PC-9 (cell line): ENCODE measurements around the gene PACSIN1. TPM values are rescaled to one million over a fixed set of nuclear protein-coding genes. Genes with fewer than 3 reads are reported as not detected.

Experiments used
- BruUV-seq: library from RNA; stranded (reverse); fragments of 400-500 nt; replicated peaks from 2 replicates; lab custom pipeline; 2021; lab: Mats Ljungman, UMichigan
- CTCF ChIA-PET: fragments of 300-600 bp; sonication (Branson Sonifier 250); formaldehyde crosslinking; loops from one replicate; lab custom pipeline; 2022; ENCODE audit warnings: antibody characterized with exemption; lab: Charles Lee
- POLR2A ChIA-PET: fragments of 300-600 bp; sonication (Branson Sonifier 250); formaldehyde crosslinking; loops from one replicate; lab custom pipeline; 2022; ENCODE audit warnings: antibody characterized with exemption; ENCODE audit not compliant: unreplicated experiment; lab: Charles Lee
- DNase-seq, 2 experiments: peaks; one replicate each; pipeline versions ENCODE4 v3.0.0 to v3.0.0-alpha.2; 2015 to 2022; ENCODE audit warnings: mixed read lengths in 1 of 2
- H2AFZ ChIP-seq: fragments of 200-600 bp; sonication (generic); 2 replicates; pipeline ENCODE4 v1.8.1; 2017; ENCODE audit warnings: antibody characterized with exemption
- H3F3A ChIP-seq: fragments of 200-600 bp; sonication (generic); 2 replicates; pipeline ENCODE4 v1.8.1; 2017; ENCODE audit warnings: antibody characterized with exemption, mild to moderate bottlenecking, low read depth; ENCODE audit not compliant: insufficient read depth
- H3K27ac ChIP-seq: fragments of 200-600 bp; sonication (generic); 2 replicates; pipeline ENCODE4 v1.6.1; 2016; ENCODE audit warnings: mixed run types
- H3K27me3 ChIP-seq: fragments of 200-600 bp; sonication (generic); 2 replicates; pipeline ENCODE4 v1.6.1; 2016; ENCODE audit warnings: low read depth, mixed run types; ENCODE audit not compliant: insufficient read depth
- H3K36me3 ChIP-seq: fragments of 200-600 bp; sonication (generic); 2 replicates; pipeline ENCODE4 v1.6.1; 2016; ENCODE audit warnings: low read depth, mixed run types
- H3K4me1 ChIP-seq: fragments of 200-600 bp; sonication (generic); replicated peaks from 2 replicates; pipeline ENCODE4 v1.6.1; 2016; ENCODE audit warnings: mixed run types; ENCODE audit not compliant: insufficient read depth
- H3K4me2 ChIP-seq: fragments of 200-600 bp; sonication (generic); 2 replicates; pipeline ENCODE4 v1.6.1; 2017; ENCODE audit warnings: mixed run types
- H3K4me3 ChIP-seq: fragments of 200-600 bp; sonication (generic); 2 replicates; pipeline ENCODE4 v1.6.1; 2016; ENCODE audit warnings: mixed run types
- H3K79me2 ChIP-seq: fragments of 200-600 bp; sonication (generic); 2 replicates; pipeline ENCODE4 v1.6.1; 2017; ENCODE audit warnings: low read depth, mixed run types
- H3K9me2 ChIP-seq: fragments of 200-600 bp; sonication (generic); 2 replicates; pipeline ENCODE4 v1.8.1; 2017; ENCODE audit warnings: mild to moderate bottlenecking; ENCODE audit not compliant: insufficient read depth
- H3K9me3 ChIP-seq: fragments of 200-600 bp; sonication (generic); 2 replicates; pipeline ENCODE4 v1.8.1; 2016; ENCODE audit warnings: low read depth; ENCODE audit not compliant: insufficient read depth
- H4K20me1 ChIP-seq: fragments of 200-600 bp; sonication (generic); 2 replicates; pipeline ENCODE4 v1.8.1; 2017; ENCODE audit not compliant: insufficient read depth
- CTCF ChIP-seq: fragments of 200-600 bp; sonication (generic); conservative IDR thresholded peaks from 2 replicates; pipeline ENCODE4 v1.6.1; 2017; ENCODE audit warnings: mixed run types, antibody characterized with exemption, mild to moderate bottlenecking, moderate library complexity
- EZH2 ChIP-seq: fragments of 200-600 bp; sonication (generic); IDR thresholded peaks from 2 replicates; pipeline ENCODE4 v1.8.0; 2017; ENCODE audit warnings: antibody characterized with exemption, low read depth
- intact Hi-C: fragments of 100-400 bp; cut with micrococcal nuclease; formaldehyde crosslinking; loops from one replicate; pipeline ENCODE4 v1.10.0; 2022; ENCODE audit not compliant: unreplicated experiment
- total RNA-seq: library from RNA; stranded (reverse); gene quantifications from 2 replicates; pipeline ENCODE4 v1.2.3, GENCODE V29; 2021

The PACSIN1 gene
- total RNA-seq, 1 experiment from 2014 or later, result 5.0 TPM

- H3K4me1 ChIP-seq, result peaks cover 12% of the 10 kb centered on the region
- peaks cover 4% of the 10 kb centered on the region; the same call in 1 of the 2 replicates for H3F3A ChIP-seq
- no peak overlapping the region for H3K4me2 ChIP-seq
- H3K9me2 ChIP-seq, result no peaks in the 10 kb centered on the region
- BruUV-seq, result no TSS peak
- H3K9me3 ChIP-seq, result no peaks in the 10 kb centered on the region
- H3K27me3 ChIP-seq, result no peaks in the 10 kb centered on the region
- POLR2A ChIA-PET, result no interaction called here
- H3K36me3 ChIP-seq, result no peaks in the 10 kb centered on the region
- H3K79me2 ChIP-seq, result no peaks in the 10 kb centered on the region
- no peak overlapping the region for H3K4me3 ChIP-seq
- H2AFZ ChIP-seq, result no peak overlapping the region
- H4K20me1 ChIP-seq, result no peaks in the 10 kb centered on the region
- intact Hi-C loops, result no loop called here
- CTCF ChIA-PET, result interaction anchor here (0.6 kb wide), 1 partner anchor 149 kb away, joined by 18 read pairs; no protein-coding TSS in a partner anchor
- TF ChIP-seq CTCF (no peak), EZH2 (no peak)
- H3K27ac ChIP-seq, result no peak overlapping the region
- DNase-seq, result no peak
Observed at GRCh38 chr6:34522761-34523160, 56.9 kb downstream of the PACSIN1 start.

DNA sequence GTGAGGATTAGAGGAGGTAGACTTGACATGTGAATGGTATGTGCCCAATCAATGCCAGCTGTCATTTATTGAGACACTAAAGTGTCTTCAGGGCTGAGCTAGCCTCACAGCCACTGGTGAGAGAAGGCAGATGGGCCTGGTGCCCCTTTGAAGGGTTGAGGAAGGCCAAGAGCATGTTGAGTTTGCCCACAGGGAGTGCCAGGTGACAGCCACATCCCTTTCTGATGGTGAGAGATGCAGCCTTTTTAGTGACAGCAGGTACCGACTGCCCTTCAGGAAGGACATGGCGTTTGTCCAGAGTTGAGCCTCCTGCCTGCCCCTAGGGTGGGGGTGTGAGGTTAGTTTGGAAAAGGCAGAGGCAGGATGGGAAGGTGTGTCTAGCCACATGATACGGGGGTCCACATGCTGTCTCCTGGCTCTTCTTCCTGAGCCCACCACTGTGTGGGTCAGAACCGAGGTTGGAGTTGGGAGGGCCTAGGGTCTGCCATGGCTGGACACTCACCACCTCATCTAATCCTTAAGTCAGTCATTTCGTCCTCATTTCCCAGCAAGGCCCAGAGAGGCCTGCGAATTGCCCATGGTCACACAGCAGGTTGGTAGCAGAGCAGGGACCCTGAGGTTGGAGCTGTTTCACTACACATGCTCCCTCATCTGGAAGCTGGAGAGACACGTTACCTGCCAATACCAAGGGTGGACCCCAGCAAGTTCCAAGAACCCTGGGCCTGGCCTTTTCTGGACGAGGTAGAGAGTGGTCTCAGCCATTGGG, 57.7 kb downstream of the PACSIN1 start:
- Histone ChIP-seq H2AFZ (no peak overlapping the region), H3F3A (peaks cover 4% of the 10 kb centered on the region; the same call in 1 of the 2 replicates), H3K36me3 (no peaks in the 10 kb centered on the region), H3K4me2 (no peak overlapping the region), H3K79me2 (no peaks in the 10 kb centered on the region), H3K27me3 (no peaks in the 10 kb centered on the region), H3K27ac (no peak overlapping the region), H4K20me1 (no peaks in the 10 kb centered on the region), H3K4me3 (no peak overlapping the region), H3K4me1 (peaks cover 12% of the 10 kb centered on the region), H3K9me3 (no peaks in the 10 kb centered on the region), H3K9me2 (no peaks in the 10 kb centered on the region)
- ChIA-PET CTCF (interaction anchor here (0.6 kb wide), 1 partner anchor 150 kb away, joined by 18 read pairs; no protein-coding TSS in a partner anchor), POLR2A (interaction anchor here (0.6 kb wide), 1 partner anchor 502 kb away, joined by 3 read pairs; no protein-coding TSS in a partner anchor)
- TF ChIP-seq EZH2, result no peak
- no peak for TF ChIP-seq CTCF
- intact Hi-C loops, result no loop called here
- DNase-seq, result no peak
- BruUV-seq, result no TSS peak

- Histone ChIP-seq H3K4me2 (no peak overlapping the region), H3K4me3 (no peak overlapping the region), H3K4me1 (peaks cover 12% of the 10 kb centered on the region), H3K27me3 (no peaks in the 10 kb centered on the region), H4K20me1 (no peaks in the 10 kb centered on the region), H2AFZ (no peak overlapping the region), H3K9me3 (no peaks in the 10 kb centered on the region), H3F3A (peaks cover 4% of the 10 kb centered on the region; the same call in 1 of the 2 replicates), H3K27ac (no peak overlapping the region), H3K36me3 (no peaks in the 10 kb centered on the region), H3K79me2 (no peaks in the 10 kb centered on the region), H3K9me2 (no peaks in the 10 kb centered on the region)
- ChIA-PET POLR2A (no interaction called here), CTCF (no interaction called here)
- no TSS peak for BruUV-seq
- DNase-seq, result no peak
- intact Hi-C loops, result no loop called here
- TF ChIP-seq CTCF, result no peak
- TF ChIP-seq EZH2, result no peak
Observed at GRCh38 chr6:34524499-34524898, 58.6 kb downstream of the PACSIN1 start.
